Gastrocnemius medialis (tissue), 4 donors: ENCODE measurements around the gene TLCD2.

Experiments used
- CTCF ChIP-seq, 5 experiments: fragments of 450-650 bp in 3 of 5; fragments of 200-600 bp in 2 of 5; sonication (generic) in 2 of 5; IDR thresholded peaks in 4 of 5; conservative IDR thresholded peaks in 1 of 5; 1 replicate in 4 of 5; 2 replicates in 1 of 5; pipeline ENCODE4 v1.5.1; 2016 to 2019; ENCODE audit warnings: antibody characterized with exemption in 5 of 5, mild to moderate bottlenecking in 3 of 5, moderate library complexity in 3 of 5
- POLR2A ChIP-seq, 2 donors: fragments of 450-650 bp; IDR thresholded peaks; one replicate each; pipeline ENCODE4 v1.6.1; 2017; ENCODE audit warnings: antibody characterized with exemption in 2 of 2, mild to moderate bottlenecking in 2 of 2, moderate library complexity in 2 of 2

- no peak for TF ChIP-seq POLR2A (IDR thresholded peaks at IDR 0.05)
- no peak for TF ChIP-seq CTCF (IDR thresholded peaks at IDR 0.05 in 4 of 5, conservative IDR thresholded peaks at IDR 0.05 in 1 of 5)
Measured at GRCh38 chr17:1753767-1754429, 43.7 kb upstream of the TLCD2 start.
